IMR-90 (cell line): ENCODE data around the gene COG7.

ENCODE experiments used
- MAFK ChIP-seq: IDR thresholded peaks from 2 replicates; pipeline ENCODE4 v1.6.1; 2012; ENCODE audit warnings: low read depth, low read length, improper control_type of control experiment
- MXI1 ChIP-seq: IDR thresholded peaks from 2 replicates; pipeline ENCODE4 v1.6.1; 2012; ENCODE audit warnings: low read depth, mild to moderate bottlenecking, low read length, moderate library complexity, borderline replicate concordance
- POLR2A ChIP-seq: IDR thresholded peaks from 2 replicates; pipeline ENCODE4 v1.6.1; 2012; ENCODE audit warnings: mild to moderate bottlenecking, low read depth, low read length
- RAD21 ChIP-seq: IDR thresholded peaks from 2 replicates; pipeline ENCODE4 v1.6.1; 2012; ENCODE audit warnings: low read length, improper control_type of control experiment
- RFX5 ChIP-seq: IDR thresholded peaks from 2 replicates; pipeline ENCODE4 v1.8.0; 2012; ENCODE audit warnings: low read depth, mild to moderate bottlenecking, low read length, moderate library complexity
- TF ChIP-seq, protein P1 (sequence below): conservative IDR thresholded peaks from 2 replicates; pipeline ENCODE4 v1.5.1; 2012; ENCODE audit warnings: mild to moderate bottlenecking, low read depth, low read length, improper control_type of control experiment

DNA sequence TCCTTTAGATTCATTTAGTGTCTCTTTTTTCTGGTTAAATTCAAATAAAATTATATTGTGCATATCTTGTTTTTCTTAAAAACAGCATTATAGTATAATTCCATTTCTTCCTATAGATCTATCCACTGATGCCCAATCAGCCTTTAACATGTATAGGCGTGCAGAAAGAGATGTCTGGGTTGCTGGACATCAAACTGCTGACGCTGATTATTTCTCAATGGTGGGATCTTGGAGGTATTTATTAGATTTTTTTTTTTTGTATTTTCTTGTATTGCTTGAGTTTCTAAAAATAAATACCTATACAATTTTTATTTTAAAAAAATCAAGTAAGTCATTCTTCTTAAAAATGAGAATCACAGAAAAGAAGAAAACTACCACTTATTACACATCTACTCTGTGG is 50.9 kb downstream of the COG7 start:
- TF ChIP-seq RFX5 (no peak), RAD21 (no peak), MXI1 (no peak), POLR2A (no peak), MAFK (no peak)
- TF ChIP-seq, protein P1, sequence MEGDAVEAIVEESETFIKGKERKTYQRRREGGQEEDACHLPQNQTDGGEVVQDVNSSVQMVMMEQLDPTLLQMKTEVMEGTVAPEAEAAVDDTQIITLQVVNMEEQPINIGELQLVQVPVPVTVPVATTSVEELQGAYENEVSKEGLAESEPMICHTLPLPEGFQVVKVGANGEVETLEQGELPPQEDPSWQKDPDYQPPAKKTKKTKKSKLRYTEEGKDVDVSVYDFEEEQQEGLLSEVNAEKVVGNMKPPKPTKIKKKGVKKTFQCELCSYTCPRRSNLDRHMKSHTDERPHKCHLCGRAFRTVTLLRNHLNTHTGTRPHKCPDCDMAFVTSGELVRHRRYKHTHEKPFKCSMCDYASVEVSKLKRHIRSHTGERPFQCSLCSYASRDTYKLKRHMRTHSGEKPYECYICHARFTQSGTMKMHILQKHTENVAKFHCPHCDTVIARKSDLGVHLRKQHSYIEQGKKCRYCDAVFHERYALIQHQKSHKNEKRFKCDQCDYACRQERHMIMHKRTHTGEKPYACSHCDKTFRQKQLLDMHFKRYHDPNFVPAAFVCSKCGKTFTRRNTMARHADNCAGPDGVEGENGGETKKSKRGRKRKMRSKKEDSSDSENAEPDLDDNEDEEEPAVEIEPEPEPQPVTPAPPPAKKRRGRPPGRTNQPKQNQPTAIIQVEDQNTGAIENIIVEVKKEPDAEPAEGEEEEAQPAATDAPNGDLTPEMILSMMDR: no peak
